HG02798 (cell line): ENCODE data around the gene LOXL3.

Source experiments
- ATAC-seq: cut with Tn5 transposase; IDR thresholded peaks from one replicate; pipeline ENCODE4 v1.9.1; 2021; ENCODE audit warnings: mild to moderate bottlenecking; ENCODE audit not compliant: unreplicated experiment, poor library complexity

Gene LOXL3

DNA sequence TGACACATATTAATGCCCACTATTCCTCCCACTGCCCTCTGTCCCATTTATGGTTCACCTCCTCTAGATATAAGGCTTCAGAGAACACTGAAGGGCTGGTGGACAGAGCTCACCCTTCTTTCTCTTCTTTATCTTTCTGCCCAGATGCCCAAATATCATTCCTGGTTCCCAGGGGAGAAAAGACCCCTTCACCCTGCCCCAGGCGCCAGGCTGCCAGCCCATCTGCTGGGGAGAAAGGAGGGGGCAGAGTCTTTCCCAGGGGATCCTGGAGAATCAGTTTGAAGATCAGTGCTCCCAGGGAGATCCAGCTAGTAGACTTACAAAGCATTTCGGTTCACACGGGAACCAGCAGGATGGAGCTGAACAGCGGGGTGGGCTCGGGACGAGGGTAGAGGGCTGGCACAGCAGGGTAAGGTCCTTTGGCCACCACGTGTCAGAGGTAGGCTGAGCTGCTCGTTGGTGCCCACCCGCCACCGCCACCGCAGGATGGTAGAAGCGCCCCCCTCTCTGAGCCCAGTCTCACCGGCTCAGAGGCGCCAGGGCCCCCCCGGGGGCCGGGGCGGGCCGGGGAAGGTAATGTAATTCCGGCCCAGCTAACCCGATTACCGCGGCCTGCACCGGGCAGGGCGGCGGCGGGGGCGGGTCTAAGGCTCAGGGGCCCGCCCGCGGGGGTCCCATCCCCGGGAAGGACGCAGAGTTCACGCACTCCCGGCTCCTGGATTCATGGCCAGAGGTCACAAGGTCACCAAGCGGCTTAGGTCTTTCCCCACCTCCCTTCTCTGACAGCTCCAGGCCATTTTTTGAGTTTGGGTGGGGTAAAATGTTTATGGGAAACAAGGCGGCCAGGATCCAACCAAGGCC is 40.8 kb downstream of the LOXL3 start:
- ATAC-seq = no peak

DNA sequence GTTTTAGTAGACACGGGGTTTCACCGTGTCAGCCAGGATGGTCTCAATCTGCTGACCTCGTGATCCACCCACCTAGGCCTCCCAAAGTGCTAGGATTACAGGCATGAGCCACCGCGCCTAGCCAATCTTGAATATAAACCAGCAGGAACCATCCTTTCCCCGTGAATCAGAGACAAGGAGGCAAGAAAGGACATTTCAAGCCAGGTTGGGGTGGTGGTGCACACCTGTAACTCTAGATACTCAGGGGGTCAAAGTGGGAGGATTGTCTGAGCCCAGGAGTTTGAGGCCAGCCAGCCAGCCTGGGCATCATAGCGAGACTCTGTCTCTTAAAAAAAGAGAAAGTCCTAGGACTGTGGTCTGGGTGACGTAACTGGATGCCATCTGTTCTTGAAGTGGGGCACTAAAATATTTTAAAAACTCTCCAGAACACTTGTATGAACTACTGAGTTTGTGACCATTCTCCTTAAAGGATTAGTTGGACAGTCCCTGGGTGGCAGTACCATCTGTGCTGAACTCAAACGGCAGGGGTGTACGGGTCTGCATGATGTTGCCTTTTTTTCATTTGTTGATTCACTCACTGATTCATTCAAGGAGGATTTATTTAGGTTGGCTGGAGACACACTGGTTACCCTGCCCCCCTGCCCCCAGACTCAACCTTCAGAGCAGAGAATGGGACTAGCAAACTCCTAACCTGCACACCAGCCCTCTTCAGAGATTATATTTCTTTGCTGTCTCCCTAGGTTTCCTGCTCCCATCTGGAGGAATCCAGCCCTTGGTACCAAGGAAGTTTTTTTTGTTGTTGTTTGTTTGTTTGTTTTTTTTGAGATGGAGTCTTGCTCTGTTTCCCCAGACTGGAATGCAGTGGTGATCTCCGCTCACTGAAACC is 42.4 kb downstream of the LOXL3 start:
- no peak for ATAC-seq

DNA sequence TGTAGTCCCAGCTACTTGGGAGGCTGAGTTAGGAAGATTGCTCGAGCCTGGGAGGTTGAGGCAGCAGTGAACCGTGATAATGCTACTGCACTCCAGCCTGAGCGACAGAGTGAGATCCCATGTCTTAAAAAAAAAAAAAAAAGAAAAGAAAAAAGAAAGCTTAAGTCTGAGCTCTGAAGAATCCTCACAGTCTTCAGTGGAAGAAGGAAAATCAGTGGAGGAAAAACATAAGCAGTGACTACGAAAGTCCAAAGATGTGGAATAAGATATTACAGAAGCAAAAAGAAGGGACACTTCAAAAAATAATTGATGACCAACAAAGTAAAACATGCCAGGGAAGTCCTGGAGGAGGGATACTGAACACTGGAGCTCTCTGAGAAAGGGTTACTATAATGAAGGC is 43.5 kb downstream of the LOXL3 start:
- no peak for ATAC-seq

- ATAC-seq = peak; percentile 2
These were observed 45.7 kb downstream of the LOXL3 start for GRCh38 chr2:74507926-74508520.

- peak; percentile 93 for ATAC-seq
These were observed 46.4 kb downstream of the LOXL3 start, which contains the start of gene PCGF1 for GRCh38 chr2:74507145-74507925. TSS of gene PCGF1 (minus strand) at chr2:74507695. CDS start at chr2:74507668, 27 bp downstream.

DNA sequence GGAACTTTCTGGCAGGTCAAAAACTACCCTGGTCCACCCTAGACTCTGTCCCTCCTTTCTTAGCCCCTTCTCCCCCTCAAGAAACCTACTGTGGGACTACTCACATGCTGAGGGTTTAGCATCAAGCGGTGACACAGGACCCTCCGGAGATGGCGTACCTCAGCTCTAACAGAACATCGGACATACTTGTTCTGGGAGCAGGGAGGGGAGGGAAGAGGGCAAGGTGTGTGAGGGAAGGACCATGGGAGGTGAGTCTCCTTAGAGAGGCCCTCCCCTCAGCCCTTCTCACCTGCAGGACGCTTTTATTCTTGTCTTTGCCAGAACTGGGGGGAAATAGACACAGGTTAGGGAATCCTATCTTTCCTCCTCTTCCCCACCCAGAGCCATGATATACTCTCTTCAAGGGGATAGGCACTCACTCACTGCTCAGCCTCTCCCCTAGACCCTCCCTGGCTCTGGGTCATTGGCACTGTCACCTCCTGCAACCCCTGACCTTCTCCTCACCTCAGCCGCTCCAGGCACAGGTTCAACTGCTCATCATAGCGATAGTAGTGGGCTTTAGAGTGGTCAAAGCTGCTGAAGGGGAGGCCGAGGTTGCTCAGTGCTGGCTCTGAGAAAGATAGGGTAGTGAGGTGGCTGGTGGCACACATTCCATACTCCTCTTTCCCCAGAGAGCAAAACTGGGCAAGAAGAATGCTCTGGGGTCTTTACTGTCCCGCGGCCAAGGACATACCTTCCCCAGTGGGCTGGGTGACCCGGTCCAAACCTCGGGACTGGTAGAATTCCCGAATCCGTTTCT is 48.1 kb downstream of the LOXL3 start:
- no peak for ATAC-seq

GRCh38 chr2:74504591-74504990 is 49.2 kb downstream of the LOXL3 start:
- ATAC-seq = no peak

DNA sequence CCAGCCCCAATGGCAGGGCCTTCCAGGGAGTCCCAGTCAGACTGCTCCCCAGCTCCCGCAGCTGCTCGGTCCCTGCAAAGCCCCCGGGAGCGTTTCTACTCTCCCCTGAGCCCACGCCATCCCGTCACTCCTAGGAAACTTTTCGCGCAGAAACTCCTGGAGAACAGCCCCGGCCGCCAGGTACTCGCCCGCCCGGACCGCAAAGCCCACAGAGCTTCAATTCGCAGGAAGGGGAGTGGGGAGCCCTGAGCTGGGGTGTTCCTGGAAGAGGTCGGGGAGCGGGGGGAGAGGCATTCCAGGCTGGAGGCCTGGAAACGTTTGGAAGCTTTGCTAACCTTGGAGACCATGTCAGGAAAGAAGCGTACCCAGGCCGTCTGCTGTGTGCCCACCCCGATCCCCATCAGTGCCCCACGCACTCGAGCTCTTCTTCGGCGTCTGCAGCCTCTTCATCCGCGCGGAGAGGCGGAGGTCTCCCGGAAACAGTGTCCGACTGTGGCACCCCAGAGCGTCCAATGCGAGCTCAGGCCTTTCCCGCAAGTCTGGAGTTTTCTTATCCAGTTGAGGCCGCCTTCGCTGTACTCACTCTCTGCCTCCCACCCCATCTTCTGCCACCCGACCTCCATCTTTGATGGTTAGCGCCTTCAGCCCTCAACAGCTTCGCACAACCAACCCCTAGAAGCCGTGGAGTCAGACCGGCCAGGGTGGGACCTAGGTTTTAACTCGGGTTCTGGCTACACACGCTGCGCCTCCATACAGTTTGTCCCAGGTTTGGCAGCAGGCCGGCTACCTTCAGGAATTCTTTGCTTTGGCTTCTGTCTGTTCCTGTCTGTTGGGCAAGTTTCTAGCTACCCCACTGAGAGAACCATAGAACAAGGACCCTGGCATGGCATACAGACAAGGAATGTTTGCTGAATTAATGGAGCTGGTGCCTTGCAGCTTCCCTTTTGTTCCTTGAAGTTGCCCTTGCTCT is 50.0 kb downstream of the LOXL3 start:
- ATAC-seq = no peak

GRCh38 chr2:74502720-74503505 is 50.8 kb downstream of the LOXL3 start:
- peak; percentile 43 for ATAC-seq

GRCh38 chr2:74502147-74502719 is 51.5 kb downstream of the LOXL3 start:
- no peak for ATAC-seq

DNA sequence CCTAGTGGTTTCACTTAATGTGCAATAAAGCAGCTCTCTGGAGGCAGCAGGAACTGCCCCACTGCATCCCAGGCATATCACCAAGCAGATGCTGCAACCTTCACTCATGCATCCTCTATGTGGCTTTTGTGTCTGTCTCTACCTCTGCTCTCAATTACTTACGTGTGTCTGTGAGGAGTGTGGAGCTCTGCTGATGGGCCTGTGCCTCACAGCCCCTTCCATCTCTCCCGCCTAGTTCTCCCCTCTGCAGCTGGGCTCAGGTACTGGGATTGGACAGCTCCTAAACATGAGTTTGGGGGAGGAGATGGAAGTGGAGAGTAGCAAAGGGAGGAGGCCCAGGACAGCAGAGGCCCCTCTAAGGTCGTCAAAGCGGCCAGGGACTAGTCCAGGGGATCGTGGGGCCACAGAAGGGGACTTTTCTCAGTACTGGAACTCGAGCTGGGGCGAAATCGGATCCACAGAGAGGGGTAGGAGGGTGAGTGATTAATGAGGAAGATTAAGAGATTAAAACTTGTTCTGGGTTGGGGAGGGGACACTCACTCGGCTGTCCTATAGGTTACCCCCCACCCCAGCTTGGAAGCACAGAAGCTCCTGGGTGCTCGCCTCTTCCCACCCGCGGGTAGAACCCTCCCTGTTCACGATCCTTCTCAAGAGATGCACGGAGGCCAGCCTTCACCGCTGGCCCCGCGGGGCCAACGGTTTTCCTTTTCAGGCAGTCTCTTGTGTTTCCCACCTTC is 52.2 kb downstream of the LOXL3 start:
- no peak for ATAC-seq

DNA sequence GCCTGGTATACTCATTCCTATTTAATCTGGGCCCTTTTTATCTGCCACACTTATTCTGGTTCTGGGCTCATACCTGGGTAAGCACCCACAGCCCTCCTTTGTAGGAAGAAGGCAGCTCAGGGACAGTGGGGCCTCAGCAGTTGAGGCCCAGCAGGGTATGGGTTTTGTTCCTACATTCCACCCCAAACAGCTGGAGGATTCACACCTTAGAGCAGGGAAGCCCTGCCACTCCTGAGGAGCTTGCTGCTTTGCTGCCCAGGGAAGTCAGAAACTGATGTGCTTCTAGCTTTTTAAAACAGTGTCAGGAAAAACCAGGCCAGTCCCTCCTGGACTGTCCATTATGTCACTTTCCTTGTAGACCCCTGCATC is 53.2 kb downstream of the LOXL3 start:
- no peak for ATAC-seq

- ATAC-seq = no peak
These were observed 53.7 kb downstream of the LOXL3 start for GRCh38 chr2:74499940-74500577.

GRCh38 chr2:74499267-74499939 is 54.3 kb downstream of the LOXL3 start, which contains the start of gene LBX2:
TSS of gene LBX2 (minus strand) at chr2:74499603. CDS start at chr2:74499537, 66 bp downstream.
- ATAC-seq = no peak

DNA sequence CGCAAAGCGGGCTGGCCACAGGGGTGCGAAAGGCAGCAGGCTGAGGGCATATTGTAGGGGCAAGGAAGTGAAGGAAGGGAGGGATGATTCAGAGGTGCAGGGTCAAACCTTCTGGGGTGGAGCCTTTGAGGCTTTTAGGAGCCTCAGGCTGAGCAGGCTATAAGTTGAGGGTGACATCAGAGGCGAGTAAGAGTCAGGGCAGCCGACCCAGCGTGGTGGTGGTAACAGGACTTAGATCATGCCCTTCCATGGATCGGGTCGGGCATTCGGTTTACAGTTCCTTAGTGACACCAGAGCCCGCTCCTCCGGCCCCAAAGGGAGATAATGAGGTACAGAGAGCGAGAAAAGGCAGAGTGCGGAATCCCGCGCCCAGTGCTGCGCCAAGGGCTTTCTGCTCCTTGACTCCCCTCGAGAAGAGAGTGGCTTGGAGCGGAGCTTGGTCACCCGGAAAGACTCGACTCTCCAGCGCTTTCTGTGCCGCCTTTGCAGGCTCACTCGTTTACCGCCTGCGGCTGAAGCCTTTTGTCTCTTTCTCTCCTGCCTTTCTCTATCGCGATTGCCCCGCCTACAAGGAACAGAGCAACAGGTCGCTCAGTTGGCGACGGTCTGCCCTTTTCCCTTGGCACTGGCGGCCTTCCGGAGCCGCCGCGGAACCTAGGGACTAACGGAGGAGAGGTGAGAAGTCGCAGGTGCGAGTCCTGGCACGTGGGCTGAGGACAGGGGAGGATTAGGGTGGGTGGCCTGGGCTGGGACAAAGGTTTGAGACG is 55.1 kb downstream of the LOXL3 start:
- no peak for ATAC-seq
